SK-N-SH treated with all-trans-retinoic acid at 6 μM for 48 hours (cell line): ENCODE results near the gene AGBL1.

Source experiments
- ATAC-seq: fragments of 200-7000 bp; cut with Tn5 transposase; 3 replicates; pipeline ENCODE4 v1.9.1; 2020; ENCODE audit warnings: mild to moderate bottlenecking, moderate library complexity
- ARNTL ChIP-seq: fragments of 450-650 bp; formaldehyde crosslinking; IDR thresholded peaks from 2 replicates; pipeline ENCODE4 v1.5.0; 2020; ENCODE audit warnings: low read depth, mild to moderate bottlenecking, moderate library complexity, borderline replicate concordance
- BACH2 ChIP-seq: fragments of 250-450 bp; sonication (Bioruptor Pico); IDR thresholded peaks from 2 replicates; pipeline ENCODE4 v1.9.0; 2021; ENCODE audit warnings: mild to moderate bottlenecking, borderline replicate concordance
- CREB5 ChIP-seq: fragments of 250-450 bp; sonication (Bioruptor Pico); IDR thresholded peaks from 2 replicates; pipeline ENCODE4 v1.5.1; 2020; ENCODE audit warnings: low read depth, mild to moderate bottlenecking, moderate library complexity
- CSDC2 ChIP-seq: fragments of 250-450 bp; sonication (Bioruptor Pico); IDR thresholded peaks from 2 replicates; pipeline ENCODE4 v1.5.0; 2020; ENCODE audit warnings: mild to moderate bottlenecking, moderate library complexity
- CSRNP3 ChIP-seq: fragments of 250-450 bp; sonication (Bioruptor Pico); IDR thresholded peaks from 2 replicates; pipeline ENCODE4 v1.5.1; 2021; ENCODE audit warnings: mild to moderate bottlenecking, moderate library complexity
- ESRRG ChIP-seq: fragments of 250-450 bp; sonication (Bioruptor Pico); IDR thresholded peaks from 2 replicates; pipeline ENCODE4 v1.6.1; 2021; ENCODE audit warnings: mild to moderate bottlenecking
- GLIS3 ChIP-seq: fragments of 250-450 bp; sonication (Bioruptor Pico); IDR thresholded peaks from 2 replicates; pipeline ENCODE4 v1.5.0; 2020; ENCODE audit warnings: mild to moderate bottlenecking, moderate library complexity
- ISL1 ChIP-seq: fragments of 250-450 bp; sonication (Bioruptor Pico); IDR thresholded peaks from 2 replicates; pipeline ENCODE4 v2.1.2; 2022; ENCODE audit warnings: mild to moderate bottlenecking, moderate library complexity
- OSR1 ChIP-seq: fragments of 250-450 bp; sonication (Bioruptor Pico); IDR thresholded peaks from 2 replicates; pipeline ENCODE4 v1.8.0; 2022; ENCODE audit warnings: moderate library complexity, mild to moderate bottlenecking, inconsistent platforms
- PATZ1 ChIP-seq: fragments of 250-450 bp; sonication (Bioruptor Pico); IDR thresholded peaks from 2 replicates; pipeline ENCODE4 v1.8.0; 2020; ENCODE audit warnings: mild to moderate bottlenecking, moderate library complexity, borderline replicate concordance
- POU6F1 ChIP-seq: fragments of 250-450 bp; sonication (Bioruptor Pico); IDR thresholded peaks from 2 replicates; pipeline ENCODE4 v1.8.0; 2021; ENCODE audit warnings: low read depth, mild to moderate bottlenecking, moderate library complexity, borderline replicate concordance
- PPARA ChIP-seq: fragments of 250-450 bp; sonication (Bioruptor Pico); IDR thresholded peaks from 2 replicates; pipeline ENCODE4 v1.5.0; 2020; ENCODE audit warnings: mild to moderate bottlenecking, borderline replicate concordance
- RARB ChIP-seq: fragments of 250-450 bp; sonication (Bioruptor Pico); IDR thresholded peaks from 2 replicates; pipeline ENCODE4 v1.8.0; 2021; ENCODE audit warnings: mild to moderate bottlenecking, moderate library complexity
- SNAI2 ChIP-seq: fragments of 250-450 bp; sonication (Bioruptor Pico); IDR thresholded peaks from 2 replicates; pipeline ENCODE4 v1.5.0; 2020; ENCODE audit warnings: mild to moderate bottlenecking, moderate library complexity
- TCF4 ChIP-seq: fragments of 250-450 bp; sonication (Bioruptor Pico); IDR thresholded peaks from 2 replicates; pipeline ENCODE4 v1.8.0; 2021; ENCODE audit warnings: mild to moderate bottlenecking, moderate library complexity, borderline replicate concordance
- TOX ChIP-seq: fragments of 250-450 bp; sonication (Bioruptor Pico); IDR thresholded peaks from 2 replicates; pipeline ENCODE4 v1.8.0; 2021; ENCODE audit warnings: mild to moderate bottlenecking, moderate library complexity, borderline replicate concordance
- TSHZ2 ChIP-seq: fragments of 250-450 bp; sonication (Bioruptor Pico); IDR thresholded peaks from 2 replicates; pipeline ENCODE4 v1.5.0; 2020; ENCODE audit warnings: mild to moderate bottlenecking, moderate library complexity
- ZC3H10 ChIP-seq: fragments of 250-450 bp; sonication (Bioruptor Pico); IDR thresholded peaks from 2 replicates; pipeline ENCODE4 v1.5.1; 2021; ENCODE audit warnings: mild to moderate bottlenecking, moderate library complexity
- ZFP3 ChIP-seq: fragments of 250-450 bp; sonication (Bioruptor Pico); IDR thresholded peaks from 2 replicates; pipeline ENCODE4 v1.5.0; 2020; ENCODE audit warnings: mild to moderate bottlenecking, moderate library complexity
- ZNF565 ChIP-seq: fragments of 450-650 bp; formaldehyde crosslinking; conservative IDR thresholded peaks from 2 replicates; pipeline ENCODE4 v1.5.0; 2020; ENCODE audit warnings: low read depth, mild to moderate bottlenecking, moderate library complexity
- ZNF70 ChIP-seq: fragments of 450-650 bp; formaldehyde crosslinking; IDR thresholded peaks from 2 replicates; pipeline ENCODE4 v1.5.0; 2020; ENCODE audit warnings: mild to moderate bottlenecking, moderate library complexity
- ZNF8 ChIP-seq: fragments of 450-650 bp; formaldehyde crosslinking; IDR thresholded peaks from 2 replicates; pipeline ENCODE4 v1.5.0; 2020; ENCODE audit warnings: mild to moderate bottlenecking, moderate library complexity

The AGBL1 gene

GRCh38 chr15:86411916-86412315 is 332.2 kb downstream of the AGBL1 start:
- TF ChIP-seq ZFP3 (CRISPR knock-in tag) (no peak), POU6F1 (no peak), BACH2 (CRISPR knock-in tag) (no peak), ZNF70 (no peak), ZNF565 (no peak), PPARA (no peak), RARB (no peak), PATZ1 (CRISPR knock-in tag) (no peak), ZNF8 (CRISPR knock-in tag) (no peak), SNAI2 (CRISPR knock-in tag) (no peak), CSDC2 (CRISPR knock-in tag) (no peak), TCF4 (no peak), ZC3H10 (CRISPR knock-in tag) (no peak), ARNTL (CRISPR knock-in tag) (no peak), CREB5 (CRISPR knock-in tag) (no peak), TOX (CRISPR knock-in tag) (no peak), ESRRG (CRISPR knock-in tag) (no peak)
- ATAC-seq, result no peak

GRCh38 chr15:86413191-86413590 is 333.5 kb downstream of the AGBL1 start:
- TF ChIP-seq TCF4 (no peak), BACH2 (CRISPR knock-in tag) (no peak), ISL1 (CRISPR knock-in tag) (no peak), POU6F1 (no peak), ARNTL (CRISPR knock-in tag) (no peak), ZC3H10 (CRISPR knock-in tag) (no peak), CSDC2 (CRISPR knock-in tag) (no peak), PPARA (no peak), RARB (no peak)
- TF ChIP-seq, all 23 proteins: peak for 0
- ATAC-seq, result no peak

- ATAC-seq, result no peak
- TF ChIP-seq ARNTL (CRISPR knock-in tag), result no peak
- no peak for TF ChIP-seq ISL1 (CRISPR knock-in tag)
- no peak for TF ChIP-seq PATZ1 (CRISPR knock-in tag)
- TF ChIP-seq TOX (CRISPR knock-in tag), result no peak
- TF ChIP-seq TSHZ2, result no peak
- no peak for TF ChIP-seq SNAI2 (CRISPR knock-in tag)
- no peak for TF ChIP-seq PPARA
- no peak for TF ChIP-seq CSDC2 (CRISPR knock-in tag)
- no peak for TF ChIP-seq OSR1 (CRISPR knock-in tag)
- TF ChIP-seq CREB5 (CRISPR knock-in tag), result no peak
- TF ChIP-seq ZFP3 (CRISPR knock-in tag), result no peak
- TF ChIP-seq GLIS3 (CRISPR knock-in tag), result no peak
- TF ChIP-seq ZNF565, result no peak
- TF ChIP-seq CSRNP3 (CRISPR knock-in tag), result no peak
- TF ChIP-seq ZNF70, result no peak
- TF ChIP-seq ESRRG (CRISPR knock-in tag), result no peak
Observed at GRCh38 chr15:86425746-86426145, 346.1 kb downstream of the AGBL1 start.
